Hematopoietic multipotent progenitor cell treated with erythropoietin and hydrocortisone succinate and interleukin-3 and kit ligand, for 8 days (in vitro differentiated cells): Measurements from ENCODE around the gene ZNRF1.
"Not testable (repeated sequence)": the region's sequence is repeated elsewhere in the genome, so short reads cannot be mapped to it uniquely, and the experiment has no call there.

Experiments
- DNase-seq: peaks from one replicate; pipeline ENCODE4 v3.0.0-alpha.2; 2015

Gene ZNRF1

DNA sequence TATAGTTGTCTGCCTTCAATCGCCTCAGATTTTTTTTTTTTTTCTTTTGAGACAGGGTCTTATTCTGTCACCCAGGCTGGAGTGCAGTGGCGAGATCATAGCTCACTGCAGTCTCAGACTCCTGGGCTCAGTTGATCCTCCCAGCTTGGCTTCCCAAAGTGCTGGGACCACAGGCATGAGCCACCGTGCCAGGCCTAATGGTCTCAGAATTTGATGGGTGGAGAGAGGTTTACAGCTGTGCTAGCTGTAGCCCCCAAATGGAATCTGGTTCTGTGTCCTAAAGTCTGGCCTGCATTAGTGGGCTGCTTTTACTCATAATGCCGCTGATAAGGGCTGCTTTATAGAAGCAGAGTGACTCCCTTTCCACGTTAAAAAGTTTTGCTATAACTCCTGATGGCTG, 5.1 kb downstream of the ZNRF1 start:
- DNase-seq, result no peak

DNA sequence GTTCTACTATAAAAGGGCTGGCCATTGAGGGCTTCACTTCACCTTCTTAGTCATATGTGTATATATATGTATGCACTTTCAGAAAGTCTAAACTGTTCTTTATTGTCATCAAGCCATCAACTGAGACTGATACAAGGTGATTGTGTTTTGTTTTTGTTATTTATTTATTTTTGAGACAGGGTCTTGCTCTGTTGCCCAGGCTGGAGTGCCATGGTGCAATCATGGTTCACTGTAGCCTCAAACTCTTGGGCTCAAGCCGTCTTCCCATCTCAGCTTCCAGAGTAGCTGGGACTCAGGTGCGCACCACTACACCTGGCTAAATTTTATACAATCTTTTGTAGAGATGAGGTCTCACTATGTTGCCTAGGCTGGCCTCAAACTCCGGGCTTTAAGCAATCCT, 5.6 kb downstream of the ZNRF1 start:
- no peak for DNase-seq

DNA sequence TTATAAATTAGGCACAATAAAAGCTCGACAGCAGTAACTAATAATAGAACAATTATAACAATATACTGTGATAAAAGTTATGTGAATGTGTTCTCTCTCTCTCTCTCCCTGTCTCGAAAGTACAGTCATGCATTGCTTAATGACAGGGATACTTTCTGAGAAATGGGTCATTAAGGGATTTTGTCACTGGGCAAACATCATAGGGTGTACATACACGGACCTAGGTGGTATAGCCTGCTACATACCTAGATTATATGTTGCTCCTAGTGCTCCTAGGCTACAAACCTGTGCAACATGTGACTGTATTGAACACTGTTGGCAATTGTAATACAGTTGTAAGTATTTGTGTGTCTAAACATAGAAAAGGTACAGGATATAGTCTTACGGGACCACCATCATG, 6.9 kb downstream of the ZNRF1 start:
- no peak for DNase-seq

GRCh38 chr16:75007443-75007842, 8.6 kb downstream of the ZNRF1 start:
- DNase-seq, result no peak

DNA sequence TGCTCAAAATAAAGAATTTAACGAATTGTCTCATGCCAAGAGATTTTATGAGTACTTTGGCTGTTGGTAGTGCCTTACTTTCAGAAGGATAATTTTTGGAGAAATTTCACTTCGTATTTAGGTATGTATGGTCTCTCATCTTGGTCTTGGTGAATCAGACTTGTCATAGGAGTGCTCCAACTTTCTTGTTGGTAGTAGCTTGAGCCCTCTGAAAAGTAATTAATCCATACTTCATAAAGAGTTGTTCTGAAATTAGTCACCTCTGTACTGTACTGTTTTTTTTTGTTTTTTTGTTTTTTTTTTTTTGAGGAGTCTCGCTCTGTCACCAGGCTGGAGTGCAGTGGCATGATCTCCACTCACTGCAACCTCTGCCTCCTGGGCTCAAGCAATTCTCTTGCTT, 11.6 kb downstream of the ZNRF1 start:
- DNase-seq, result no peak

- DNase-seq, result peak; percentile 74
Measured at GRCh38 chr16:75011634-75012307, 12.9 kb downstream of the ZNRF1 start.

DNA sequence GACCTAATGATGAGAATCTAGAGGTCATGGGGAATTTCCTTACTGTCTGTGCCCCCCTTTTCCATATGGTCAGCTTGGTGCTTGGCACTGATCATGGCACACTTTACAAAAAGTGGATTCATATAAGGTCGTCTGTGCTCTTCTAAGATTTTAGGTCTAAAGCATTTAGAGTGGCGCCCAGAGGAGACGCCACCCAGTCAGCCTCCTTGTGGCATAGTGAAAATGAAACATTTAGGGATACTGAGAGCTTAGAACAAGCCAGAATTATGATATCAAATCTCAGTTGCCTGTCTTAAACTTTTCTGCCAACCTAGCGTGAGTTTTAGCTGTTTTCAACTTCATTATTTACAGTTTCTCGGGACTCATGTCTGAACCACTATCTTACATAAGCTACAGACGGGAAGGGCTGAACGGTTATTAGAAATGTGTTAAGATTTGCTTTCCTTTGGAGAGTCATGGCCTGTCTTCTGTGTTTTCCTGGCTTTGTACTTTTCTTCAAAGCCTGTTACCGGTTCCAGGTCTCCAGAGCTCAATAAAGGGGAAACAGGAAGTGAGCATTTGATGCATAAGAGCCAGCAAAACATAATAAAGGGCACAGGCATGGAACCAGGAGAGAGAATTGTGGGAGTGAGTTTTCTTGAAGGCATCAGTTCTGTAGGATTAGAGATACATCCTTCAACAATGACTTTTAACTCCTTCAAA, 13.7 kb downstream of the ZNRF1 start:
- DNase-seq, result no peak

- not testable (repeated sequence) for DNase-seq
Measured at GRCh38 chr16:75013123-75013522, 14.3 kb downstream of the ZNRF1 start.

GRCh38 chr16:75014318-75014717, 15.5 kb downstream of the ZNRF1 start:
- DNase-seq, result no peak

- DNase-seq, result not testable (repeated sequence)
Measured at GRCh38 chr16:75016451-75017081, 17.7 kb downstream of the ZNRF1 start.

- DNase-seq, result no peak
Measured at GRCh38 chr16:75017670-75018525, 19.1 kb downstream of the ZNRF1 start.

DNA sequence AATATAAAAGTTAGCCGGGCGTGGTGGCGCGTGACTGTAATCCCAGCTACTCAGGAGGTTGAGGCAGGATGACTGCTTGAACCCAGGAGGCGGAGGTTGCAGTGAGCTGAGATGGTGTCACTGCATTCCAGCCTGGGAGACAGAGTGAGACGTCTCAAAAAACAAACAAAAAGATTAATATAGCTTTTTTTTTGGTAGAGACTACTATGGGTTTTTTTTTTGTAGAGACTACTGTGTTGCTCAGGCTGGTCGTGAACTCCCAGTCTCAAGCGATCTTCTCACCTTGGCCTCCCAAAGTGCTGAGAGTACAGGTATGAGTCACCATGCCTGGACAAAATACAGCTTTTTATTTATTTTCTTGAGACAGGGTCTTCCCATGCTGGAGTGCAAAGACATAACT, 20.2 kb downstream of the ZNRF1 start:
- DNase-seq, result no peak

DNA sequence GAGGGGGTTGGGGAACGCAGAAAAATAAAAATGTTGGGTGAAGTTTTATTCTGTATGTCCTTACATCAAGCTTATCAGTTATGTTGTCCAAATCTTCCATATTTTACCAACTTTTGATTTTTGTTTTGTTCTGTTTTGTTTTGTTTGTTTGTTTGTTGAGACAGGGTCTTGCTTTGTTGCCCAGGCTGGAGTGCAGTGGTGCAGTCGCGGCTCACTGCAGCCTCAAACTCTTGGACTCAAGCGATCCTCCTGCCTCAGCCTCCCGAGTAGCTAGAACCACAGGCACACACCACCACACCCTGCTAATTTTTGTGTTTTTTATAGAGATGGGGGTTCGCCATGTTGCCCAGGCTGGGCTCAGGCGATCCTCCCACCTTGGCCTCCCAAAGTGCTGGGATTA, 20.8 kb downstream of the ZNRF1 start:
- no peak for DNase-seq

DNA sequence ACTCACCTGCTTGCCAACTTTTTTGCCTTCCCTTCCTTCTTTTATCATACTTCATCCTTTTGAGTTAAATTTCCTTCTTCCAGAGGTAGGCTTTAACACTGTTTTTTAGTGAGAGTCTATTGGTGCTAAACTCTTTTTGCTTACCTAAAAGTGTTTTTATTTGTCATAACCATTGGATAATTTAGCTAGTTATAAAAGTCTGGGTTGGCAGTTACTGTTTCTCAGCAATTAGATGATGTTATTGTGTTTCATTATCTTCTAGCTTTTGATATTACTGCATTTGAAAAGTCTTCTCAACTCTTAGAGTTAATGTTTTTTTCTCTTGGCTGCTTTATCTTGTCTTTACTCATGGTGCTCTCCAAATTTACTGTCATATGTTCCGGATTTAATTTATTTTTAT, 22.6 kb downstream of the ZNRF1 start:
- DNase-seq, result no peak

DNA sequence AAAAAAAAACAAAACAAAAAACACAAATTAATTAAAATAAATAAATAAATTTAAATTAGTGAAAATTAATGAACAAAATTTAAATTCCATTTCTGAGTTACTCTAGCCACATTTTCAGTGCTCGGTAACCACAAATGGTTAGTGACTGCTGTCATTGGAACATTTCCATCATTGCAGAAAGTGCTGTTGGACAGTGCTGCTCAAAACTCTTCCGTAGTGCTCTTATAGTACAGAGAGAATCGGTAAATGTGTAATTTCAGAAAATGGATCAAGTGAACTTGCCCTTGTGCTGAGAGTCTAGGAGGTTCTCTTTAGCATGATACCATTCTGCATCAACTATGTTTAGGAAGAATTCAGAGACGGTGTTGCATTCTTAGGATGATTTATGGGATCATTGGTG, 23.7 kb downstream of the ZNRF1 start:
- no peak for DNase-seq

GRCh38 chr16:75023009-75023408, 24.2 kb downstream of the ZNRF1 start:
- DNase-seq, result no peak

GRCh38 chr16:75024182-75024581, 25.4 kb downstream of the ZNRF1 start:
- DNase-seq, result no peak

GRCh38 chr16:75024594-75024993, 25.8 kb downstream of the ZNRF1 start:
- no peak for DNase-seq

- DNase-seq, result peak; percentile 77
Measured at GRCh38 chr16:75025761-75026160, 26.9 kb downstream of the ZNRF1 start.

GRCh38 chr16:75026239-75026891, 27.5 kb downstream of the ZNRF1 start:
- not testable (repeated sequence) for DNase-seq

DNA sequence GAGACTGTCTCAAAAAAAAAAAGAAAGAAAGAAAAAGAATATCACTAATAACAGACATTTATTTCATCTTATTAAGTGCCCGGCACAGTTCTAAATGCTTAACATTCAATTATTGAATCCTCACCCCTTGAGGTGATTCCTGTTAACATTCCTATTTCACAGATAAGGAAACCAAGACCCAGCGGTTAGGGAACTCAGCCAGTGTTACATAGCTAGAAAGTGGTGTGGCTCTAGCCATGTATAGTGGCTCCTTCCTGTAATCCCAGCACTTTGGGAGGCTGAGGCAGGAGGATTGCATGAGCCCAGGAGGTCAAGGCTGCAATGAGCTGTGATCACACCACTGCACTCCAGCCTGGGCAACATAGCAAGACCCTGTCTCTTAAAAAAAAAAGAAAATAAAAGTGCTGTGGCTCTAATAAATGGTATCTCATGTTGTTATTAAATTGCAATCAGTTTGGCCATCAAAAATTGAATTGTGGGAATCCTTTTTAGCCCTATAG, 28.1 kb downstream of the ZNRF1 start:
- DNase-seq, result no peak

DNA sequence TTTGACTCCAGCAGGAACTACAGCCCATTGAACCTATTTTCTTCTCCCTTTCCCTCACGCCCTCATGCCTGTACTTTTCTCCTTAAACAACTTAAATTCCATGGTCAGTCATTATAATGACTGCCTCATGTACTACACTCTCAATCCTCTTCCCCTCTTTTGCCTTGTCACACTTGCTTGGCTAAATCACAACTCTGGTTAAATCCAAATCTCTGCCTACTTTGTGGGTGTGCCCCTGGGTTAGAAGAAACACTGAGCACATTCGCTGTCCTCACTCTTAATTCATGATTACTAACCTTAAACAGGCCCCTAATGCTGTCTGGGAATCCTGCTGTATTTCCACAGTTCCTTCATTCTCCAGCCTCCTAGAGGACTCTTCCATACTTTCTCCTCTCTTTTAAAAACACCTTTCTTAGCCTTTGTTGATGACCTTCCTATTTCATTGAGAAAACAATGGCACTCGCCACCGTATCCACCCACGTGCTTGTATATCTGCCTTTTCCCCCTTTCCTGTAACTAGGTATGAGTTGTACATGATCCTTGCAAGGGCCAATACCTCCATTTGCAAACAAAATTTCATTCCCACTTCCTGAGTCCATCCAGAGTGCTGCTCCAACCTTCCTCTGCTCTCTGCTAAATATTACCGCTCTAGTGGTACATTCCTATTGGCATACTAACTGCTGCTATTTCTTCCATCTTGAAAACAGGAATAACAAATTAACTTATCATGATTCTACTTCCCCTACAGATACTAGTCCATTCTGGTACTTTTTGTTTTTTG, 28.9 kb downstream of the ZNRF1 start:
- DNase-seq, result no peak
